ENCODE results near the gene ERF.
A peak's percentile ranks its signal among the peaks of the same experiment; 100 is the strongest.

The ERF gene

GRCh38 chr19:42219812-42220750, 34.8 kb downstream of the ERF start, which contains the start of gene ZNF526:
Gene ZNF526, plus strand, starts transcription at chr19:42220312. Its CDS starts 4,092 bp downstream, at chr19:42224404.
- no peak for TF ChIP-seq CTCF (conservative IDR thresholded peaks at IDR 0.05; ENCODE audit: control insufficient read depth, insufficient read depth, low read depth, low read length)
- H3K4me3 ChIP-seq (ENCODE audit: control insufficient read depth, low read depth, low read length) = peak within 1 kb of the TSS; percentile 97

GRCh38 chr19:42217520-42218437, 37.1 kb downstream of the ERF start, which contains the start of gene DEDD2:
Gene DEDD2, minus strand, starts transcription at chr19:42217677. Its CDS starts 670 bp downstream, at chr19:42217007.
- DNase-seq (ENCODE audit: low read depth) = peak; percentile 99
- H3K4me3 ChIP-seq (ENCODE audit: control insufficient read depth, low read depth, low read length) = peak within 1 kb of the TSS; percentile 93
- no peak for TF ChIP-seq CTCF (conservative IDR thresholded peaks at IDR 0.05; ENCODE audit: control insufficient read depth, insufficient read depth, low read depth, low read length)

More at GRCh38 chr19:42219812-42220750, 34.8 kb downstream of the ERF start, which contains the start of gene ZNF526:
- DNase-seq (ENCODE audit: low read depth) = peak; percentile 96

GRCh38 chr19:42216653-42217519, 38.0 kb downstream of the ERF start:
- DNase-seq (ENCODE audit: low read depth) = peak; percentile 11
- H3K4me3 ChIP-seq (ENCODE audit: control insufficient read depth, low read depth, low read length) = peak overlapping the region; percentile 93
- TF ChIP-seq CTCF (conservative IDR thresholded peaks at IDR 0.05; ENCODE audit: control insufficient read depth, insufficient read depth, low read depth, low read length) = no peak

GRCh38 chr19:42214810-42215485, 40.0 kb downstream of the ERF start:
- TF ChIP-seq CTCF (conservative IDR thresholded peaks at IDR 0.05; ENCODE audit: control insufficient read depth, insufficient read depth, low read depth, low read length) = no peak
- DNase-seq (ENCODE audit: low read depth) = no peak
- H3K4me3 ChIP-seq (ENCODE audit: control insufficient read depth, low read depth, low read length) = no peak overlapping the region

GRCh38 chr19:42212886-42213285, 42.0 kb downstream of the ERF start:
- DNase-seq (ENCODE audit: low read depth) = no peak
- TF ChIP-seq CTCF (conservative IDR thresholded peaks at IDR 0.05; ENCODE audit: control insufficient read depth, insufficient read depth, low read depth, low read length) = no peak
- H3K4me3 ChIP-seq (ENCODE audit: control insufficient read depth, low read depth, low read length) = no peak overlapping the region

All from fibroblast of mammary gland (primary cell).